Mesothelial cell of epicardium (in vitro differentiated cells): ENCODE measurements around the gene DCN. TPM values are rescaled to one million over a fixed set of nuclear protein-coding genes. Genes with fewer than 3 reads are reported as not detected.

Experiments
- DNase-seq, 2 experiments: peaks; one replicate each; pipeline ENCODE4 v3.0.0; 2021; ENCODE audit warnings: low spot score in 2 of 2; ENCODE audit not compliant: unreplicated experiment in 2 of 2
- H3K27ac Mint-ChIP-seq: 2 replicates; pipeline ENCODE4 v1.8.0; 2021; ENCODE audit warnings: mixed read lengths
- H3K27me3 Mint-ChIP-seq: 2 replicates; pipeline ENCODE4 v1.8.0; 2021; ENCODE audit warnings: low read depth, mixed read lengths
- H3K36me3 Mint-ChIP-seq: 2 replicates; pipeline ENCODE4 v1.8.0; 2021; ENCODE audit warnings: mixed read lengths
- H3K4me1 Mint-ChIP-seq: 2 replicates; pipeline ENCODE4 v1.8.0; 2021; ENCODE audit warnings: mixed read lengths
- H3K4me3 Mint-ChIP-seq: 2 replicates; pipeline ENCODE4 v1.8.0; 2021; ENCODE audit warnings: mild to moderate bottlenecking, moderate library complexity, mixed read lengths
- H3K9me3 Mint-ChIP-seq: 2 replicates; pipeline ENCODE4 v1.8.0; 2021; ENCODE audit warnings: mixed read lengths
- CTCF ChIP-seq: fragments of 200-600 bp; sonication (generic); IDR thresholded peaks from one replicate; pipeline ENCODE4 v1.5.0; 2021; ENCODE audit warnings: antibody characterized with exemption; ENCODE audit not compliant: unreplicated experiment
- total RNA-seq: library from RNA; stranded (reverse); gene quantifications from 3 replicates; pipeline ENCODE4 v1.2.1, GENCODE V29; 2021

Gene DCN
- total RNA-seq, 1 donor from 2014 or later = 1,349 TPM

GRCh38 chr12:91179966-91180561 lies 2.6 kb downstream of the DCN start:
- DNase-seq = no peak
- H3K4me1 Mint-ChIP-seq = peaks cover 49% of the 10 kb centered on the region
- H3K9me3 Mint-ChIP-seq = no peaks in the 10 kb centered on the region

GRCh38 chr12:91179315-91179714 lies 3.3 kb downstream of the DCN start:
- H3K27ac Mint-ChIP-seq = no peak overlapping the region
- DNase-seq = no peak
- H3K9me3 Mint-ChIP-seq = no peaks in the 10 kb centered on the region
- H3K4me3 Mint-ChIP-seq = no peak overlapping the region
- no peaks in the 10 kb centered on the region for H3K27me3 Mint-ChIP-seq
- H3K36me3 Mint-ChIP-seq = peaks cover 12% of the 10 kb centered on the region
- H3K4me1 Mint-ChIP-seq = peaks cover 48% of the 10 kb centered on the region
- no peak for TF ChIP-seq CTCF

More at GRCh38 chr12:91179966-91180561, 2.6 kb downstream of the DCN start:
- no peak for TF ChIP-seq CTCF
- no peak overlapping the region for H3K27ac Mint-ChIP-seq
- peaks cover 10% of the 10 kb centered on the region for H3K36me3 Mint-ChIP-seq
- H3K27me3 Mint-ChIP-seq = no peaks in the 10 kb centered on the region
- H3K4me3 Mint-ChIP-seq = no peak overlapping the region

- DNase-seq = no peak
Measured at GRCh38 chr12:91178781-91179180, 3.8 kb downstream of the DCN start.

GRCh38 chr12:91178139-91178561 lies 4.5 kb downstream of the DCN start:
- TF ChIP-seq CTCF = peak; percentile 23
- H3K9me3 Mint-ChIP-seq = no peaks in the 10 kb centered on the region
- H3K27me3 Mint-ChIP-seq = no peaks in the 10 kb centered on the region
- H3K4me1 Mint-ChIP-seq = peaks cover 45% of the 10 kb centered on the region
- H3K27ac Mint-ChIP-seq = no peak overlapping the region
- no peak for DNase-seq
- H3K36me3 Mint-ChIP-seq = peaks cover 20% of the 10 kb centered on the region
- no peak overlapping the region for H3K4me3 Mint-ChIP-seq

More at GRCh38 chr12:91178781-91179180, 3.8 kb downstream of the DCN start:
- Mint-ChIP-seq H3K27me3 (no peaks in the 10 kb centered on the region), H3K36me3 (peaks cover 15% of the 10 kb centered on the region), H3K4me1 (peaks cover 46% of the 10 kb centered on the region), H3K27ac (no peak overlapping the region), H3K9me3 (no peaks in the 10 kb centered on the region), H3K4me3 (no peak overlapping the region)
- TF ChIP-seq CTCF = no peak

GRCh38 chr12:91177381-91177780 lies 5.2 kb downstream of the DCN start:
- no peak for DNase-seq
- peaks cover 21% of the 10 kb centered on the region for H3K36me3 Mint-ChIP-seq
- no peaks in the 10 kb centered on the region for H3K9me3 Mint-ChIP-seq
- H3K27ac Mint-ChIP-seq = peak overlapping the region; percentile 85
- no peaks in the 10 kb centered on the region for H3K27me3 Mint-ChIP-seq
- TF ChIP-seq CTCF = no peak
- peak overlapping the region; percentile 51 for H3K4me3 Mint-ChIP-seq
- peaks cover 43% of the 10 kb centered on the region for H3K4me1 Mint-ChIP-seq
